ENCODE data around the gene UNCX. TPM values are rescaled to one million over a fixed set of nuclear protein-coding genes. Genes with fewer than 3 reads are reported as not detected.
"Not testable (repeated sequence)": the region's sequence is repeated elsewhere in the genome, so short reads cannot be mapped to it uniquely, and the experiment has no call there.

The UNCX gene
- total RNA-seq, 2 experiments from 2014 or later = not detected

DNA sequence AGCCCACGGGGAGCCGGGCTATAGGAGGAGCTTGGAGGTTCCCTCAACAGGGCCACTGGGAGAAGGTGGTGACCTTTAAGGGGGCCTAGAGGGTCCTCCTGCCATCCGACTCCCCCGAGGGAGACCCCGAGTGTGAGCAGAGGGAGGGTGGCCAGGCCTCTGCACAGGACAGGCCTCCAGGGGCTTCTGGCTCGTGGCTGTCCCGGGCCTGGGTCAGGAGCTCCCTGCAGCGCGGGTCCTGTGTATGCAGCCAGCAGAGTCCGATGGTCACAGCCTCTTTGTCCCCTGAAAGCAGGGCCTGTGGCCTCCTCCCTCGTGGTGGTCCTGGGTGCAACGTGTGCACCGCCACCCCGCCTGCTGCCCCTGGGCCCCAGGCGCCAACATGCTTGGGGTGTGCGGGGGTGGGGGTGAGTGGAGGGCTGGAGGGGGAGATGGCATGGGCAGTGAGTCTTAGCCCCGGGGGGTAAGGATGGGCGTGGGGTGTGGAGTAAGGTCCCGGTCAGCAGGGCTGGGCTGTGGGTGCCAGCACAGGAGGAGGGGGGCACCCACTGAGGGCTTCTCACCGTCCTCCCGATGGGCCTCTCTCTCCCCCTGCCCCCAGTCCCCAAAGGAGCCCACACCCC, 27.1 kb downstream of the UNCX start:
- Histone ChIP-seq H3K4me1 (ENCODE audit: insufficient read depth, low read length, poor library complexity, severe bottlenecking) (no peaks in the 10 kb centered on the region), H3K9me2 (ENCODE audit: insufficient read depth, low read length) (no peaks in the 10 kb centered on the region), H3K4me3 (ENCODE audit: low read depth, low read length, poor library complexity, severe bottlenecking) (no peak overlapping the region), H2AFZ (ENCODE audit: low read length) (no peak overlapping the region), H3K36me3 (ENCODE audit: insufficient read depth, low read length) (no peaks in the 10 kb centered on the region), H3K9me3 (ENCODE audit: low read length) (no peaks in the 10 kb centered on the region), H4K20me1 (ENCODE audit: insufficient read depth, low read length) (no peaks in the 10 kb centered on the region), H3K27ac (ENCODE audit: low read depth, low read length, poor library complexity, severe bottlenecking) (no peak overlapping the region), H3K4me2 (ENCODE audit: low read length) (no peak overlapping the region), H3K79me2 (ENCODE audit: insufficient read depth, low read depth, low read length) (no peaks in the 10 kb centered on the region)
- no TSS peak for BruUV-seq (replicated peaks)
- ChIA-PET POLR2A (no interaction called here), CTCF (ENCODE audit: unreplicated experiment) (no interaction called here)
- no peak for DNase-seq (ENCODE audit: low spot score)
- intact Hi-C loops (cut with micrococcal nuclease; ENCODE audit: unreplicated experiment) = no loop called here
- no peak for TF ChIP-seq EZH2phosphoT487 (IDR thresholded peaks at IDR 0.05; ENCODE audit: borderline replicate concordance, low read depth, low read length)
- TF ChIP-seq, protein P1, sequence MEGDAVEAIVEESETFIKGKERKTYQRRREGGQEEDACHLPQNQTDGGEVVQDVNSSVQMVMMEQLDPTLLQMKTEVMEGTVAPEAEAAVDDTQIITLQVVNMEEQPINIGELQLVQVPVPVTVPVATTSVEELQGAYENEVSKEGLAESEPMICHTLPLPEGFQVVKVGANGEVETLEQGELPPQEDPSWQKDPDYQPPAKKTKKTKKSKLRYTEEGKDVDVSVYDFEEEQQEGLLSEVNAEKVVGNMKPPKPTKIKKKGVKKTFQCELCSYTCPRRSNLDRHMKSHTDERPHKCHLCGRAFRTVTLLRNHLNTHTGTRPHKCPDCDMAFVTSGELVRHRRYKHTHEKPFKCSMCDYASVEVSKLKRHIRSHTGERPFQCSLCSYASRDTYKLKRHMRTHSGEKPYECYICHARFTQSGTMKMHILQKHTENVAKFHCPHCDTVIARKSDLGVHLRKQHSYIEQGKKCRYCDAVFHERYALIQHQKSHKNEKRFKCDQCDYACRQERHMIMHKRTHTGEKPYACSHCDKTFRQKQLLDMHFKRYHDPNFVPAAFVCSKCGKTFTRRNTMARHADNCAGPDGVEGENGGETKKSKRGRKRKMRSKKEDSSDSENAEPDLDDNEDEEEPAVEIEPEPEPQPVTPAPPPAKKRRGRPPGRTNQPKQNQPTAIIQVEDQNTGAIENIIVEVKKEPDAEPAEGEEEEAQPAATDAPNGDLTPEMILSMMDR (conservative IDR thresholded peaks at IDR 0.05; ENCODE audit: low read length) = no peak

DNA sequence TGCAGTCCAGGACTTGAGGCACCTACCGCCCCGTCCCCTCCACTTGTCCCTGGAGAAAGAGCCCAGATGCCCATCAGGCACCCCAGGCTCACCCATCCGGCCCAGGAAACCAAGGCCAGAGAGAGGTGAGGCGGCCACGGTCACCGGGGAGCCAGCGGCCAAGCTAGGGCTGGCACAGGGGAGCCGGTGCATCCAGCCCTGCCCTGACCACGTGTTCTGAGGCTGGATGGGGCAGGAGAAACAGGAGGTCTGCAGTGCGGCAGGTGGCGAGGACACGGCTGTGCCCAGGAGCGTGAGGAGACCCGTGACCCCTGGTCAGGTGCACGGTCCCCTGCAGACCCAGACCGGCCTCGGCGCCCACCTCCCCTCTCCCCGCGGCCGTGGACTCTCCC, 27.6 kb downstream of the UNCX start:
- ChIA-PET CTCF (ENCODE audit: unreplicated experiment) (no interaction called here), POLR2A (no interaction called here)
- Histone ChIP-seq H3K27ac (ENCODE audit: low read depth, low read length, poor library complexity, severe bottlenecking) (no peak overlapping the region), H3K4me1 (ENCODE audit: insufficient read depth, low read length, poor library complexity, severe bottlenecking) (no peaks in the 10 kb centered on the region), H2AFZ (ENCODE audit: low read length) (no peak overlapping the region), H3K36me3 (ENCODE audit: insufficient read depth, low read length) (no peaks in the 10 kb centered on the region), H3K4me2 (ENCODE audit: low read length) (no peak overlapping the region), H3K9me3 (ENCODE audit: low read length) (no peaks in the 10 kb centered on the region), H3K79me2 (ENCODE audit: insufficient read depth, low read depth, low read length) (no peaks in the 10 kb centered on the region), H4K20me1 (ENCODE audit: insufficient read depth, low read length) (no peaks in the 10 kb centered on the region), H3K4me3 (ENCODE audit: low read depth, low read length, poor library complexity, severe bottlenecking) (no peak overlapping the region), H3K9me2 (ENCODE audit: insufficient read depth, low read length) (no peaks in the 10 kb centered on the region)
- no TSS peak for BruUV-seq (replicated peaks)
- intact Hi-C loops (cut with micrococcal nuclease; ENCODE audit: unreplicated experiment) = no loop called here
- TF ChIP-seq, protein P1 (conservative IDR thresholded peaks at IDR 0.05; ENCODE audit: low read length) = no peak
- no peak for TF ChIP-seq EZH2phosphoT487 (IDR thresholded peaks at IDR 0.05; ENCODE audit: borderline replicate concordance, low read depth, low read length)
- no peak for DNase-seq (ENCODE audit: low spot score)

DNA sequence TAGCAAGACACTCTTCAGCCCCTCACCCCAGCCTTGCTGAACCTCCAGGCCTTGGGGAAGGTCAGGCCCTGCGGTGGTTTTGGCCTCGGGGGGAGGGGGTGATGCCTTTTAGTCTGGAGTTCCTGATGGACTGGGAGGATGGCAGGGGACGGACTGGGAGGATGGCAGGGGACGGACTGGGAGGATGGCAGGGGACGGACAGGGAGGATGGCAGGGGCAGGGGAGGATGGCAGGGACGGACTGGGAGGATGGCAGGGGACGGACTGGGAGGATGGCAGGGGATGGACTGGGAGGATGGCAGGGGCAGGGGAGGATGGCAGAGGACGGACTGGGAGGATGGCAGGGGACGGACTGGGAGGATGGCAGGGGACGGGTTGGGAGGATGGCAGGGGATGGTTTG, 28.4 kb downstream of the UNCX start:
- POLR2A ChIA-PET; H3K4me3 ChIP-seq (ENCODE audit: low read depth, low read length, poor library complexity, severe bottlenecking); H3K27ac ChIP-seq (ENCODE audit: low read depth, low read length, poor library complexity, severe bottlenecking); intact Hi-C loops (cut with micrococcal nuclease; ENCODE audit: unreplicated experiment); BruUV-seq (replicated peaks); DNase-seq (ENCODE audit: low spot score); H2AFZ ChIP-seq (ENCODE audit: low read length); H3K4me2 ChIP-seq (ENCODE audit: low read length); H3K9me3 ChIP-seq (ENCODE audit: low read length); H3K9me2 ChIP-seq (ENCODE audit: insufficient read depth, low read length); H3K4me1 ChIP-seq (ENCODE audit: insufficient read depth, low read length, poor library complexity, severe bottlenecking); H3K79me2 ChIP-seq (ENCODE audit: insufficient read depth, low read depth, low read length); H3K36me3 ChIP-seq (ENCODE audit: insufficient read depth, low read length); H4K20me1 ChIP-seq (ENCODE audit: insufficient read depth, low read length); CTCF ChIA-PET (ENCODE audit: unreplicated experiment): not testable (repeated sequence)

Measured in OCI-LY7 (cell line).